PC-3 (cell line): ENCODE results near the gene FBXO11.
"Not testable (repeated sequence)": the region's sequence is repeated elsewhere in the genome, so short reads cannot be mapped to it uniquely, and the experiment has no call there.

Experiments
- CTCF ChIP-seq: fragments of 300-600 bp; sonication (generic); conservative IDR thresholded peaks from 2 replicates; pipeline ENCODE4 v1.5.1; 2017; ENCODE audit warnings: antibody characterized with exemption, low read depth, mild to moderate bottlenecking, low read length
- EZH2 ChIP-seq: fragments of 300-600 bp; sonication (generic); IDR thresholded peaks from one replicate; pipeline ENCODE4 v1.6.1; 2017; ENCODE audit warnings: antibody characterized with exemption, mild to moderate bottlenecking, low read length; ENCODE audit not compliant: unreplicated experiment

DNA sequence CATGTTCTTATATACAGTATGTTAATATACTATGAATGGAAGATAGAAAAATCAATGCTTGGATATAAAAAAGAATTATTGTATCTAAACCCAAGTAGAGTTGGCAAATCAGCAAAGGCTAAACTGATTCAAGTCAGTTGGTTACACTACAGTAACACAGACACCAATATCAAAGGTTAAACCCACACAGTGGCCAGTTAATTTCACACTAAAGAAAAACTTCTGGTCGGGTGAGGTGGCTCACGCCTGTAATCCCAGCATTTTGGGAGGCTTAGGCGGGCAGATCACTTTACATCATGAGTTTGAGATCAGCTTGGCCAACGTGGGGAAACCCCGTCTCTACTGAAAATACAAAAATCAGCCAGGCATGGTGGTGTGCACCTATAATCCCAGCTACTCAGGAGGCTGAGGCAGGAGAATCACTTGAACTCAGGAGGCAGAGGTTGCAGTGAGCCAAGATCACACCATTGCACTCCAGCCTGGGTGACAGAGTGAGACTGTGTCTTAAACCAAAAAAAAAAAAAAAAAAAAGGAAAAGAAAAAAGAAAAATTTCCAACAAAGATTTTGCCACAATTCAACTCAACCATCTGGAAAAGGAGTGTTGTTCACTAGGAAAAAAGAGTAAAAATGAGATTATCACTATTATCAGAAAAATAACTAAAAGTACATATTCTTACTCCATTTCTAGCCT, 9.0 kb downstream of the FBXO11 start:
- not testable (repeated sequence) for TF ChIP-seq CTCF, EZH2
